LoVo (cell line): ENCODE results near the gene HOXA6.
A peak's percentile ranks its signal among the peaks of the same experiment; 100 is the strongest.

Experiments used
- DNase-seq: peaks from one replicate; pipeline ENCODE4 v3.0.0-alpha.2; 2016; ENCODE audit warnings: low spot score

HOXA6 gene

GRCh38 chr7:27149842-27150567, 2.4 kb upstream of the HOXA6 start:
- DNase-seq: no peak

GRCh38 chr7:27148756-27149641, 1.4 kb upstream of the HOXA6 start:
- peak; percentile 85 for DNase-seq

DNA sequence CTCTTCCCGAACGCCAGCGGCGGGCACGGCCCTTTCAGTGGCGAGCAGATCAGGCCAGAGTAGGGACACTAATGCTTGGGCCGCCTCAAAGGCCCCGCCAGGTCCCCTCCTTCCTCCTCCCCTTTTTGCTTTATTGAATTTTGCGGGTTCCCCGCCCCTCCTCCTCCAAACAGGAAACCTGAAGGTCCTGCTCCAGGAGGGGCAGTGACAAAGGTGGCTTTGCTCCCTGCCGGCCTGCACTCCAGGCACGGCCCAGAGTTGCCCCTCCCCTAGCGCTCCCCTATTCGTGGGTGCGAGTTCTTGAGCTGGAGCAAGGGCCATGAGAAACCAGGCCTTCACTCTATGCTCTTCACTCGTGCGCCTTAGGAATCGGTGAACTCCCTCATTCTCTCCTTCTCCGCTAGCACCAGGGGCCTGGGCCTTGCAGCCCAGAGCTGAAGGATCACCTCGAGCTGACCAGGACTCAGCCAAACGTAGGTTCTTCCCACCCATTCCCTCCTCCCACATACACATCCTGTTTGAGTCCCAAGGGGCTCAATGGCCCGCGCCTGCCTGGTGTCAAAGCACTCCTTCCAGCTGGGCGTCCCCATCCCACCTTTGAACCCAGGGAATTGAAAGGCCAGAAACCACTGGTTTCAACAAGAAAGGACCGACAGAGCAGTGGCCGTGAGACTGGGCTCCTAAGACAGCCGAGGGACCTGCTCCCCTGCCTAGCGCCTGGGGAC, 619 bp upstream of the HOXA6 start:
- no peak for DNase-seq

GRCh38 chr7:27146491-27147198, 929 bp downstream of the HOXA6 start:
- no peak for DNase-seq

DNA sequence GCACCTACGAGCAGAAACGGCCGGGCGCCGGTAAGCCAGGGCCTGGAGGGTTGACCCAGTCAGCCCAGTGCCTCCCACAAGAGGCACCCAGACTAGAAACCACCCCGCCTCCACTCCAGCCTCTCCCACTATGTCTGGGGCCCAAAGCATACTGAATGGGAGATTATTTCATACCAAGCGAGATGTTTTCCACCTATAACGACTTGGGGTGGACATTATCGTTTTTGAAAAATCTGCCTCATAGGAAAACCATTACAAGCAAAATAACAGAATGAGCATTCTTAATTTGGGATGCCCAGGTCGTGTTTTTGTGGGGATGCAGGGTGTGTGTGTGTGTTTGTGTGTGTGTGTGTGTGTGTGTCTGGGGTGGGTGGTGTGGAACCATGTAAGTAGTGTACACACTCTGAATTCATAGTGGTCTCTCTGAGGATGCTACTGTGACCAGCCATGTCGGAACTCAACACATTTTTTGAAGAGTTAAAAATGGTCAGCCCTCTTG, 1.6 kb downstream of the HOXA6 start:
- DNase-seq: no peak

- DNase-seq: no peak
These were observed 2.2 kb downstream of the HOXA6 start for GRCh38 chr7:27145165-27145913.

DNA sequence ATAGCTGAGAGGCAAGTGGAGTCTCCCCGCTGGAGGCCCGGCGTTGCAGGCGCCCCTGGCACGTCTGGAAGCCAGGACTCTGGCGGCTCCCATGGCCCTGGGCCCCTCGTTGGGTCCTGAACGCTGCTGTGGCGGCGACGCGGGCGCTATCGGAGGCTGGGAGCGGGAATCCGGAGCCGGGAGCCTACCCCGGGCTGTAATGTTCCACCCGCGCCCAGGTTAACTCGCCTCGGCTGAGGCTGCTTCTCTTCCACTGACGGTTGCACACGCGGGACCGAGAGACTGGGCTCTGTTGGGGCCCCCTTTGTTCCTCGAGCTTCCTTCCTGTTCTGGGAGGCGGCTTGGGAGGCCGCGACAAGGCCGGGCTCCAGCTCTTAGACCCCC, 2.8 kb downstream of the HOXA6 start:
- no peak for DNase-seq

- DNase-seq: no peak
These were observed 3.4 kb downstream of the HOXA6 start for GRCh38 chr7:27143950-27144780.

DNA sequence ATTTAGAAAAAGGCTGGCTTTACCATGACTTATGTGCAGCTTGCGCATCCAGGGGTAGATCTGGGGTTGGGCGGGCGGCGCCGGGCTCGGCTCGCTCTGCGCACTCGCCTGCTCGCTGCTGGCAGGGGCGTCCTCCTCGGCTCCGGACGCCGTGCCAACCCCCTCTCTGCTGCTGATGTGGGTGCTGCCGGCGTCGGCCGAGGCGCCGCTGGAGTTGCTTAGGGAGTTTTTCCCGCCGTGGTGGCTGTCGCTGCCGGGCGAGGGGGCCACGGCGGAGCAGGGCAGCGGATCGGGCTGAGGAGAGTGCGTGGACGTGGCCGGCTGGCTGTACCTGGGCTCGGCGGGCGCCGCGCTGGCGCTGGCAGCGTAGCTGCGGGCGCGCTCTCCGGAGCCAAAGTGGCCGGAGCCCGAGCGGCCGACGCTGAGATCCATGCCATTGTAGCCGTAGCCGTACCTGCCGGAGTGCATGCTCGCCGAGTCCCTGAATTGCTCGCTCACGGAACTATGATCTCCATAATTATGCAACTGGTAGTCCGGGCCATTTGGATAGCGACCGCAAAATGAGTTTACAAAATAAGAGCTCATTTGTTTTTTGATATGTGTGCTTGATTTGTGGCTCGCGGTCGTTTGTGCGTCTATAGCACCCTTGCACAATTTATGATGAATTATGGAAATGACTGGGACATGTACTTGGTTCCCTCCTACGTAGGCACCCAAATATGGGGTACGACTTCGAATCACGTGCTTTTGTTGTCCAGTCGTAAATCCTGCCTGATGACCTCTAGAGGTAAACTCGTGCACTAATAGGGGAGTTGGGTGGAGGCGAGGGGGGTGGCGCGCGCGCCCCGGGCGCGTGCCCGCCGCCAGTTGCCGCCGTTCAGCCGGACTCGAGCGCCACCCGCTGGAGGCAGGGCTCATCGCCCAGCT, 4.3 kb downstream of the HOXA6 start, which contains the start of gene HOXA5:
Gene HOXA5, minus strand, starts transcription at position 659 of the 927 bp plus-strand sequence. Its CDS starts 74 bp downstream, at position 585.
- no peak for DNase-seq

GRCh38 chr7:27142580-27143022, 5.0 kb downstream of the HOXA6 start:
- no peak for DNase-seq

- DNase-seq: no peak
These were observed 5.5 kb downstream of the HOXA6 start for GRCh38 chr7:27141923-27142579.

GRCh38 chr7:27141137-27141922, 6.2 kb downstream of the HOXA6 start:
- DNase-seq: no peak

GRCh38 chr7:27140126-27140857, 7.3 kb downstream of the HOXA6 start:
- DNase-seq: peak; percentile 56

- DNase-seq: no peak
These were observed 8.0 kb downstream of the HOXA6 start for GRCh38 chr7:27139334-27140125.

DNA sequence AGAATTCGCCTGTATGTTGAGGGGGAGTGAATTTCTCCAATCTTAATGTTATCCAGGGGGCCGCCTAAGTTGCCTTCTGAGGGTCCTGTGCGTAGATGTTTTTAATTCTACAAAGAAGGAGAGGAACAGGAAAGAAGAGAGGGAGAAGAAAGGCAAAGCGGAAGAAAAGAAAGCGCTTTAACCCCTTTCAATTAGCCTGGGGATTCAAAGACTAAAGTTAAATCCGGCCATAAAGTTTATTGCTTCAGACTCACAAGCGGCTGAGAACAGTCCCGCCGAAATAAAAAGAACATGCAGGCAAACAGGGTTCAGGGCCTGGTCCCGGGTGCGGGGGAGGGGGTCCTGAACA, 8.6 kb downstream of the HOXA6 start:
- no peak for DNase-seq

- DNase-seq: no peak
These were observed 9.1 kb downstream of the HOXA6 start for GRCh38 chr7:27138472-27138871.
